OCI-M1 (cell line): ENCODE measurements around the gene PTPRC.
A peak's percentile ranks its signal among the peaks of the same experiment; 100 is the strongest.
"Not testable (repeated sequence)": the region's sequence is repeated elsewhere in the genome, so short reads cannot be mapped to it uniquely, and the experiment has no call there.

Experiments
- DNase-seq: peaks from one replicate; lab custom pipeline; 2025; lab: John Stamatoyannopoulos, UW

Gene PTPRC

DNA sequence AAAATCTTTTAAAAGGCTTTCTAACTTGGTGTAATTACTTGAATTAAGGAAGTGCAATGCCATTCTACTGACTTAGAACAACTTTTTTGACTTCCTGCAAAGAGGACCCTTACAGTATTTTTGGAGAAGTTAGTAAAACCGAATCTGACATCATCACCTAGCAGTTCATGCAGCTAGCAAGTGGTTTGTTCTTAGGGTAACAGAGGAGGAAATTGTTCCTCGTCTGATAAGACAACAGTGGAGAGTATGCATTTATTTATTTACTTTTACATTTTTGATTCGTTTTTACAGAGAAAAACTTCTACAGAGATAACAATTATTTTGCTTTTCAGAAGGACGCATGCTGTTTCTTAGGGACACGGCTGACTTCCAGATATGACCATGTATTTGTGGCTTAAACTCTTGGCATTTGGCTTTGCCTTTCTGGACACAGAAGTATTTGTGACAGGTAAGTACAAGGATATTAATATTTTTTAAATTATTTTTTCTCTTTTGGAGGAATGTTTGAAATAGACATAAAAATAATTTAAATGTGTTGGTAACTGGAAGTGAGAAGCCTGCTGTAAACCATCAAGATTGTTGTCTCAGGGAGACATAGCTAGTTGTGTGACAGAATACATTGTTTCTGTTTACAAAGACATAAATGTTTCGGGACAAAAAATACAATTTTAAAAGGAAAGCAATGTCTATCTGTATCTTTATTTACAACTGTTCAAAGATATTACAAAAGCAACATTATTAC lies at the start of gene PTPRC:
PTPRC (plus strand) TSS at position 147 of the 742 bp plus-strand sequence; CDS start at position 376, 229 bp downstream.
- peak; percentile 95 for DNase-seq

- no peak for DNase-seq
These were observed 48.4 kb upstream of the PTPRC start for GRCh38 chr1:198590454-198590853.

DNA sequence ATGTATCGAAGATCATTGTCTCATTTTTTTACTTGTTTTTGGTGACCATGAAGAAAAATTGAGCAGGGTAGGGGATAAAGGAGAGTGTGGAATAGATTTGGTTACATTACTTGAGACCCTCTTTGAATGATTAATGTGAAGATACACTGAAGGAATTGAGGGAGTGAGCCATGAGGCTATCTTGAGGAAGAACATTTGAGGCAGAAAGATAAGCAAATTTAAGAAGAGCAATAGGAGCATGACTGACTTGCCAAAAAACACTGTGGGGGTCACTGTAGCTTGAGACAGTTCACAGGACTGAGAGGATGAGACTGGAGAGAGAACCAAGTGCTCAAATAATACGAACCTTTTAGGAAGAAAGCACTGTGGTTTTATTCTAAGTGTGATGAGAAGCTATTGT lies 43.1 kb upstream of the PTPRC start:
- peak; percentile 79 for DNase-seq

GRCh38 chr1:198597690-198598430 lies 41.0 kb upstream of the PTPRC start:
- DNase-seq, result peak; percentile 77

GRCh38 chr1:198598796-198599321 lies 40.0 kb upstream of the PTPRC start:
- DNase-seq, result peak; percentile 98

DNA sequence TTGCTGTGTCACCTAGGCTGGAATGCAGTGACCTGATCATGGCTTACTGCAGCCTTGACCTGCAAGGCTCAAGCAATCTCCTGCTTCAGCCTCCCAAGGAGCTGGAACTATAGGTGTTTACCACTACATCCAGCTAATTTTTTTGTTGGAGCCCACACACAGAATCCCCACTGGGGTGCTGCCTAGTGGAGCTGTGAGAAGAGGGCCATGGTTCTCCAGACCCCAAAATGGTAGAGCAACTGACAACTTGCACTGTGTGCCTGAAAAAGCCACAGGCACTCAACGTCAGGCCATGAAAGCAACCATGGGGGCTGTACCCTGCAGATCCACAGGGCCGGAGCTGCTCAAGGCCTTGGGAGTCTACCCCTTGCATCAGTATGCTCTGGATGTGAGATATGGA lies 39.1 kb upstream of the PTPRC start:
- no peak for DNase-seq

DNA sequence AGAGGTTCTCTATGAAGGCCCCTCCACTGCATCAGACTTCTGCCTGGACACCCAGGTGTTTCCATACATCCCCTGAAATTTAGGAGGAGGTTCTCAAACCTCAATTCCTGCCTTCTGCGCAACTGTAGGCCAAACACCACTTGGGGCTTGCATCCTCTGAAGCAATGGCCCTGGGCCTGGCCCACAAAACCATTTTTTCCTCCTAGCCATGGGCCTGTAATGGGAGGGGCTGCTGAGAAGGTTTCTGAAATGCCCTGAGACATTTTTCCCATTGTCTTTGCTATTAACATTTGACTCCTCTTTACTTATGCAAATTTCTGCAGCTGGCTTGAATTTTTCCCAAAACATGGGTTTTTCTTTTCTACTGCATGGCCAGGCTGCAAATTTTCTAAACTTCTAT lies 37.9 kb upstream of the PTPRC start:
- no peak for DNase-seq

GRCh38 chr1:198601310-198601709 lies 37.5 kb upstream of the PTPRC start:
- DNase-seq, result not testable (repeated sequence)

DNA sequence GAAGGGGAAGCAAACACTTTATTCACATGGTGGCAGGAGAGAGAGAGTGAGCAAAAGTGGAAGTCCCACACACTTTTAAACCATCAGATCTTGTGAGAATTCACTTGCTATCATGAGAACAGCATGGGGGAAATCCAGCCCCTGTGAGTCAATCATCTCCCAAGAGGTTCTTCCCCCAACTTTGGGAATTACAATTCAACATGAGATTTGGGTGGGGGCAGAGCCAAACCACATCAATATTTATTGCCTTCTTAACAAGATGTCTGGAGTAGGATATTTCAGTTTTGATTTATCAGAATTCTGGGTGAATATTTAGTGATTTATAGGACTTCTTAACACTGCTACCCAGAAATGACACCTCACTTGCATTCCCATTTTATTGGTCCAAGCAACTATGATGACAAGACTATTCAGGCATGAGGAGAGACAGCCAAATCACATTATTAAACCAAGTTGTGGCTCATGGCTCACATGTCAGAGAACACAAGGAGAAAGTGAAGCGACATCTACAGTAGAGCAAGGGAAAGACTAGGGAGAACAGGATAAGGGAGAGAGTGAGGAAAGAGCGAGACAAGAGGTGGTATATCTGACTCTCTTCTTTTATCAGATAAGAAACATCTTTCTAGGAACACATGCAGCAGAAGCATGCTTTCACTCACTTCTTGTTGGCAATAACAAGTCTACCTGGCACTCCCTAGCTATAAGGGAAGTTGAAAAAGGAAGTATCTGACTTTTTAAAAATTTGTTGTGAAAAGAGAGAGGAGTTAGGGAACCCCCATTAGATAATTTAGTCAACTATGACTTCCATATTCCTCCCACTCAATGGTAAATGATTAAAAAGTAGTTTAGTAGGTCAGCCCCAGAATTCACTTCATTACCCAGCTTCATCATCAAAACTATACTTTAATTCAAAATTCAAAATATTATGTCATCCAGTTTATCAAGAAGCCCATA lies 36.6 kb upstream of the PTPRC start:
- DNase-seq, result peak; percentile 55

GRCh38 chr1:198604975-198605374 lies 33.9 kb upstream of the PTPRC start:
- DNase-seq, result peak; percentile 95

- DNase-seq, result peak; percentile 82
These were observed 33.4 kb upstream of the PTPRC start for GRCh38 chr1:198605406-198605805.

DNA sequence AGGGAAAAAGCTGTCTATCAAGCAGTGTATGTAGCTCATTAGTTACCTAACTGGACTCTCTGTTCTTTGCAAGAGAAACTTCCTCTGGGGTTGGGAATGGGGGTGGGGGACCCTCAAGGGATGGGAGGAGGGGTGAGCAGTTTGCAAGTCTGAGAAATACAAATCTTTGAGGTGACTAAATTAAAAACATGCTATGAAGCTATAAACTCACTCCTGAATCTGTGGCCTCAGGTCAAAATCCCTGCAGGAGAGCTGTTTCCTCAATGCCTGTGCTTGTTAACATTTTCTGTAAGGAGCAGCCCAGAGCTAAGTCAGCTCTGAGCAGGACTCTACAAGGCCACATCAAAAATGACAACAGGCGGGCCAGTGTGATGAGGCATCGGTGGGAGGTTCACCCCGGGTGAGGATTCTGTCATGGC lies 32.8 kb upstream of the PTPRC start:
- peak; percentile 64 for DNase-seq

- DNase-seq, result no peak
These were observed 31.1 kb upstream of the PTPRC start for GRCh38 chr1:198607714-198608113.

- peak; percentile 79 for DNase-seq
These were observed 28.5 kb upstream of the PTPRC start for GRCh38 chr1:198610362-198610761.

DNA sequence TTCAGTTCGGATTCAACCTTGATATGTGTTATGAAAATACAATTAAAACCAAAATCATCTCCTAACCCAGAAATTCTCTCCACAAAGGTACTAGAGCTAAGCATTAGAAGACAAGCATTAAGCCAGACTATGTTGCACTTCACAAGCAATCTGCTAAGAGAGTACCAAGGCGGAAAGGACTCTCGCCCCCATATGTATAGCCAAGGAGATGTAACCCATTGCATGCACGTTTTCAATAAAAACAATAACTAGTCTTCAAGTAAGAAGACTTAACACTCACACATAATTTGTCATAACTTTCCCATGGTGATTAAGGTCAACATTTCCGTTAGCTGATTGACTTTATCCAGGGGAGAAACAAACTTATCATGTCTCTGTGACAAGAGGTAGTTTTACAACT lies 27.6 kb upstream of the PTPRC start:
- peak; percentile 55 for DNase-seq

GRCh38 chr1:198612471-198613260 lies 26.2 kb upstream of the PTPRC start:
- DNase-seq, result peak; percentile 76

DNA sequence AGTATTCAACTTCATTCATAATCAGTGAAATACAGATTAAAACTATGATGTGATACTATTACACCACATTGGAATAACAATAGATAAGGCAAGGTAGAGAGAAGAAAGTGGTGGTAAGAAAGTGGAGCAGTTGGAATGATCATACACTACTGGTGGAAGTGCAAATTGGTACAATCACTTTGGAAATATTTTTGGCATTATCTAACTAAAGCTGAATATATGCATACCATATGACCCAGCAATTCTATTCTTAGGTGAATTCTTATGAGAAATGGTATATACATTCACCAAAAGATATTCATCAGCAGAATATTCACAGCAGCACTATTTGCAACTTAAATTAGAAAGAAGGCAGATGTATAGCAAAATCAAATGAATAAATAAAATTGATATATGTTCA lies 21.4 kb upstream of the PTPRC start:
- no peak for DNase-seq

DNA sequence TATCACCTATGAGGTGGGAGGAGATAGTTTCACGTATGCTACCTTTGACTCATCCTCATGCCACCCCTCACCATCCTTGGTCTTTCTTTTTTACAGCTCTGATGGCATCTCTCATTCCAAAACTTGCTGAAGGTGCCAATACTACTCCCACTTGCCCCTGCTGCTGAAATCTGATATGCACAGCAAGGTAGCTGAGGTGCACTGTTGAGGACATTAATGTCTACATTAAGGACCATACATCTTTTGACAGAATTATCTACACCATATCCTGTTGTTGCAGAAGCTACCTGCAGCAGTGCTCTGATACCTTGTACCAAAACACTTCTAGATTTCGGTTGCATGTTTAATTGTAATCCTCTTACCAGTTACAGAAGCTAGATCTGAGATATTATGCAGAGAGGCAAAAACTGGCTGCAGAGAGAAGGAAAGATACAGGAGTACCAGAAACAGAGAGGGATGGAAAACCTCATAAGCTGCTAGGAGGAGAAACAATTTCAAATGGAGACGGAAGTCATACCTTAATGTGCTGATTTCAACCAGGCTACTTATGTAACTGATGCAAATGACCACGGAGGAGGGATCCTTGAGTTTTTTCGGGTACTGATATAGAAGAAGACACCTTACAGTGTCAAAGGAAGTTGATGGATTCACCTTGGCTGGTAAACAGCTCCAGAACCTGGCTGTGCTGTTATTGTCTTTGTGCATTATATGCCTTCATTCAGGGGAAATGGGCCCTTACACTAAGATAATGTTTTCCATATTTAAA lies 19.3 kb upstream of the PTPRC start:
- no peak for DNase-seq

DNA sequence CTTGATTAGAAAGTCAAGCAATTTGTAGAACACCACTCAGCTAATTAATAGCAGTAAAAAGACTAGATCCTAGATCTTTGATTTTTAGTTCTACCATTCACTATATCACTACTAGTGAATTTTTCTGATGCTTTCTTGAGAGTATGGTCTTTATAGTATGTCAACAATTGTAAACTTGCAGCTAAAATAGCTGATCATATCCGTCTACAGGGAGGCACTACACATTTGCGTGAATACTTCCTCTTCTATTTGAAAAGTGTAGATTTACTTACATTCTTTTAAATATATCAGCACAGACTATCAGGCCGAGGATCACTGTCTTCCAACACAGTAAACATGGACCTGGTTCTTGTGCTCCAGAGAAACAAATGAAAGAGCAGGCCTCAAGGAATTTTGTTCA lies 18.6 kb upstream of the PTPRC start:
- DNase-seq, result no peak
